Measurements from ENCODE around the gene ITPKC.

DNA sequence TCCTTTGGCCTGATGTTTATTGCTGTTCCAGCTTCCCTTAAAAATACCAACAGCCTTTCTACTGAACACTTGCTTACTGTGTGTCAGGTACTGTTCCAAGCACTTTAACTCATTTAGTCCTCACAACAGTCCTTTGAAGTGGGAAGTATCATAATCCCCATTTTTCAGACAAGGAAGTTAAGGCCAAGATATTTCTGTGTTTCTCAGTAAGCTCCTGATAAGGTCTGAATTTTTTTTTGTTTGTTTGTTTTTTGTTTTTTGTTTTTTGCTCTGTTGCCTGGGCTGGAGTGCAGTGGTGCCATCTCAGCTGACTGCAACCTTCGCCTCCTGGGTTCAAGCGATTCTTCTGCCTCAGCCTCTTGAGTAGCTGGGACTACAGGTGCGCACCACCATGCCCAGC is 41.6 kb downstream of the ITPKC start:
- TF ChIP-seq POLR2A (IDR thresholded peaks at IDR 0.05) (no peak), CTCF (IDR thresholded peaks at IDR 0.05) (no peak)
